AG09309 (cell line): ENCODE measurements around the gene MAP1A.

Experiments used
- DNase-seq: peaks from one replicate; pipeline ENCODE4 v3.0.0-alpha.2; 2010; ENCODE audit warnings: low read depth
- H3K4me3 ChIP-seq: 2 replicates; pipeline ENCODE4 v1.5.1; 2011; ENCODE audit warnings: mild to moderate bottlenecking, low read depth, low read length, moderate library complexity; ENCODE audit not compliant: control insufficient read depth
- TF ChIP-seq, protein P1 (sequence below): IDR thresholded peaks from 2 replicates; pipeline ENCODE4 v1.5.1; 2011; ENCODE audit warnings: mild to moderate bottlenecking, low read depth, low read length, inconsistent platforms; ENCODE audit not compliant: insufficient read depth, control insufficient read depth; ENCODE audit errors: missing control alignments

Gene MAP1A

DNA sequence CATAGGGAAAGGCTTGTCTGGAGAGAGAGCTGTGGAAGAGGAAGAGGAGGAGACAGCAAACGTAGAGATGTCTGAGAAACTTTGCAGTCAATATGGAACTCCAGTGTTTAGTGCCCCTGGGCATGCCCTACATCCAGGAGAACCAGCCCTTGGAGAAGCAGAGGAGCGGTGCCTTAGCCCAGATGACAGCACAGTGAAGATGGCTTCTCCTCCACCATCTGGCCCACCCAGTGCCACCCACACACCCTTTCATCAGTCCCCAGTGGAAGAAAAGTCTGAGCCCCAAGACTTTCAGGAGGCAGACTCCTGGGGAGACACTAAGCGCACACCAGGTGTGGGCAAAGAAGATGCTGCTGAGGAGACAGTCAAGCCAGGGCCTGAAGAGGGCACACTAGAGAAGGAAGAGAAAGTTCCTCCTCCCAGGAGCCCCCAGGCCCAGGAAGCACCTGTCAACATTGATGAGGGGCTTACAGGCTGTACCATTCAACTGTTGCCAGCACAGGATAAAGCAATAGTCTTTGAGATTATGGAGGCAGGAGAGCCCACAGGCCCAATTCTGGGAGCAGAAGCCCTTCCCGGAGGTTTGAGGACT lies 6.9 kb downstream of the MAP1A start:
- DNase-seq = no peak
- TF ChIP-seq, protein P1, sequence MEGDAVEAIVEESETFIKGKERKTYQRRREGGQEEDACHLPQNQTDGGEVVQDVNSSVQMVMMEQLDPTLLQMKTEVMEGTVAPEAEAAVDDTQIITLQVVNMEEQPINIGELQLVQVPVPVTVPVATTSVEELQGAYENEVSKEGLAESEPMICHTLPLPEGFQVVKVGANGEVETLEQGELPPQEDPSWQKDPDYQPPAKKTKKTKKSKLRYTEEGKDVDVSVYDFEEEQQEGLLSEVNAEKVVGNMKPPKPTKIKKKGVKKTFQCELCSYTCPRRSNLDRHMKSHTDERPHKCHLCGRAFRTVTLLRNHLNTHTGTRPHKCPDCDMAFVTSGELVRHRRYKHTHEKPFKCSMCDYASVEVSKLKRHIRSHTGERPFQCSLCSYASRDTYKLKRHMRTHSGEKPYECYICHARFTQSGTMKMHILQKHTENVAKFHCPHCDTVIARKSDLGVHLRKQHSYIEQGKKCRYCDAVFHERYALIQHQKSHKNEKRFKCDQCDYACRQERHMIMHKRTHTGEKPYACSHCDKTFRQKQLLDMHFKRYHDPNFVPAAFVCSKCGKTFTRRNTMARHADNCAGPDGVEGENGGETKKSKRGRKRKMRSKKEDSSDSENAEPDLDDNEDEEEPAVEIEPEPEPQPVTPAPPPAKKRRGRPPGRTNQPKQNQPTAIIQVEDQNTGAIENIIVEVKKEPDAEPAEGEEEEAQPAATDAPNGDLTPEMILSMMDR = no peak
- no peak overlapping the region for H3K4me3 ChIP-seq

- no peak for DNase-seq
- TF ChIP-seq, protein P1 = no peak
- no peak overlapping the region for H3K4me3 ChIP-seq
Measured at GRCh38 chr15:43525131-43525530, 7.7 kb downstream of the MAP1A start.

DNA sequence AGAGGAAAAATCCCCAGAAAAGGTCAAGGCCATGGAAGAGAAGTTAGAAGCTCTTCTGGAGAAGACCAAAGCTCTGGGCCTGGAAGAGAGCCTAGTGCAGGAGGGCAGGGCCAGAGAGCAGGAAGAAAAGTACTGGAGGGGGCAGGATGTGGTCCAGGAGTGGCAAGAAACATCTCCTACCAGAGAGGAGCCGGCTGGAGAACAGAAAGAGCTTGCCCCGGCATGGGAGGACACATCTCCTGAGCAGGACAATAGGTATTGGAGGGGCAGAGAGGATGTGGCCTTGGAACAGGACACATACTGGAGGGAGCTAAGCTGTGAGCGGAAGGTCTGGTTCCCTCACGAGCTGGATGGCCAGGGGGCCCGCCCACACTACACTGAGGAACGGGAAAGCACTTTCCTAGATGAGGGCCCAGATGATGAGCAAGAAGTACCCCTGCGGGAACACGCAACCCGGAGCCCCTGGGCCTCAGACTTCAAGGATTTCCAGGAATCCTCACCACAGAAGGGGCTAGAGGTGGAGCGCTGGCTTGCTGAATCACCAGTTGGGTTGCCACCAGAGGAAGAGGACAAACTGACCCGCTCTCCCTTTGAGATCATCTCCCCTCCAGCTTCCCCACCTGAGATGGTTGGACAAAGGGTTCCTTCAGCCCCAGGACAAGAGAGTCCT lies 9.0 kb downstream of the MAP1A start:
- TF ChIP-seq, protein P1 = no peak
- H3K4me3 ChIP-seq = no peak overlapping the region
- no peak for DNase-seq

DNA sequence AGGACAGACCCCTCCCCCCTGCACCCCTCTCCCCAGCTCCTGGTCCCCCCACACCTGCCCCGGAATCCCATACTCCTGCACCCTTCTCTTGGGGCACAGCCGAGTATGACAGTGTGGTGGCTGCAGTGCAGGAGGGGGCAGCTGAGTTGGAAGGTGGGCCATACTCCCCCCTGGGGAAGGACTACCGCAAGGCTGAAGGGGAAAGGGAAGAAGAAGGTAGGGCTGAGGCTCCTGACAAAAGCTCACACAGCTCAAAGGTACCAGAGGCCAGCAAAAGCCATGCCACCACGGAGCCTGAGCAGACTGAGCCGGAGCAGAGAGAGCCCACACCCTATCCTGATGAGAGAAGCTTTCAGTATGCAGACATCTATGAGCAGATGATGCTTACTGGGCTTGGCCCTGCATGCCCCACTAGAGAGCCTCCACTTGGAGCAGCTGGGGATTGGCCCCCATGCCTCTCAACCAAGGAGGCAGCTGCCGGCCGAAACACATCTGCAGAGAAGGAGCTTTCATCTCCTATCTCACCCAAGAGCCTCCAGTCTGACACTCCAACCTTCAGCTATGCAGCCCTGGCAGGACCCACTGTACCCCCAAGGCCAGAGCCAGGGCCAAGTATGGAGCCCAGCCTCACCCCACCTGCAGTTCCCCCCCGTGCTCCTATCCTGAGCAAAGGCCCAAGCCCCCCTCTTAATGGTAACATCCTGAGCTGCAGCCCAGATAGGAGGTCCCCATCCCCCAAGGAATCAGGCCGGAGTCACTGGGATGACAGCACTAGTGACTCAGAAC lies 9.8 kb downstream of the MAP1A start:
- no peak for DNase-seq
- TF ChIP-seq, protein P1 = no peak
- no peak overlapping the region for H3K4me3 ChIP-seq

DNA sequence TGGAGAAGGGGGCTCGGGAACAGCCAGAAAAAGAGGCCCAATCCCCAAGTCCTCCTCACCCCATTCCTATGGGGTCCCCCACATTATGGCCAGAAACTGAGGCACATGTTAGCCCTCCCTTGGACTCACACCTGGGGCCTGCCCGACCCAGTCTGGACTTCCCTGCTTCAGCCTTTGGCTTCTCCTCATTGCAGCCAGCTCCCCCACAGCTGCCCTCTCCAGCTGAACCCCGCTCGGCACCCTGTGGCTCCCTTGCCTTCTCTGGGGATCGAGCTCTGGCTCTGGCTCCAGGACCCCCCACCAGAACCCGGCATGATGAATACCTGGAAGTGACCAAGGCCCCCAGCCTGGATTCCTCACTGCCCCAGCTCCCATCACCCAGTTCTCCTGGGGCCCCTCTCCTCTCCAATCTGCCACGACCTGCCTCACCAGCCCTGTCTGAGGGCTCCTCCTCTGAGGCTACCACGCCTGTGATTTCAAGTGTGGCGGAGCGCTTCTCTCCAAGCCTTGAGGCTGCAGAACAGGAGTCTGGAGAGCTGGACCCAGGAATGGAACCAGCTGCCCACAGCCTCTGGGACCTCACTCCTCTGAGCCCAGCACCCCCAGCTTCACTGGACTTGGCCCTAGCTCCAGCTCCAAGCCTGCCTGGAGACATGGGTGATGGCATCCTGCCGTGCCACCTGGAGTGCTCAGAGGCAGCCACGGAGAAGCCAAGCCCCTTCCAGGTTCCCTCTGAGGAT lies 10.6 kb downstream of the MAP1A start:
- no peak overlapping the region for H3K4me3 ChIP-seq
- no peak for DNase-seq
- TF ChIP-seq, protein P1 = no peak

DNA sequence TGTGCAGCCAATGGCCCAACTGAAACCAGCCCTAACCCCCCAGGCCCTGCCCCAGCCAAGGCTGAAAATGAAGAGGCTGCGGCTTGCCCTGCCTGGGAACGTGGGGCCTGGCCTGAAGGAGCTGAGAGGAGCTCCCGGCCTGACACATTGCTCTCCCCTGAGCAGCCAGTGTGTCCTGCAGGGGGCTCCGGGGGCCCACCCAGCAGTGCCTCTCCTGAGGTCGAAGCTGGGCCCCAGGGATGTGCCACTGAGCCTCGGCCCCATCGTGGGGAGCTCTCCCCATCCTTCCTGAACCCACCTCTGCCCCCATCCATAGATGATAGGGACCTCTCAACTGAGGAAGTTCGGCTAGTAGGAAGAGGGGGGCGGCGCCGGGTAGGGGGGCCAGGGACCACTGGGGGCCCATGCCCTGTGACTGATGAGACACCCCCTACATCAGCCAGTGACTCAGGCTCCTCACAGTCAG lies 11.2 kb downstream of the MAP1A start:
- TF ChIP-seq, protein P1 = no peak
- no peak for DNase-seq
- no peak overlapping the region for H3K4me3 ChIP-seq
